GM12873 (cell line): ENCODE measurements around the gene PDGFD.

Experiments
- TF ChIP-seq, protein P1 (sequence below): IDR thresholded peaks from 2 replicates; pipeline ENCODE4 v1.5.1; 2012; ENCODE audit warnings: low read depth, mild to moderate bottlenecking, moderate library complexity, low read length, control low read depth; ENCODE audit not compliant: insufficient read depth; ENCODE audit errors: missing control alignments

The PDGFD gene

DNA sequence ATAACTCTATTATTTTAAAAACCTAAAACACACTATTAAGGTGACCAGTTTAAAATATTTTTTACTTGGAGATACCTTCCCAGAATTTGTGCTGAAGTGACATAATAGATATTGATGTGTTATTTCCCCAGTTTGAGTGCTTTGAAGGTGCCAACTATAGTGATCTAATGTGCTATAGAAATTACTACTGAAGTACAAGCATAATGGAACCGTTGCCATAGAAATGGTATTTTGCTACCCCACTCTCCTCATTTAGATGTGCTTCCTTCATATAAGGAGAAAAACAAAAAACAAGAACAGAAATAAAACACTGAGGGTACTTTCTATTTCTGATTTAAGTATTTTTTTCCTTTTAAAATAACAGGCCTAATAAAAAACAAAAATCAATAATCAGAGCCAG is 108.4 kb downstream of the PDGFD start:
- TF ChIP-seq, protein P1, sequence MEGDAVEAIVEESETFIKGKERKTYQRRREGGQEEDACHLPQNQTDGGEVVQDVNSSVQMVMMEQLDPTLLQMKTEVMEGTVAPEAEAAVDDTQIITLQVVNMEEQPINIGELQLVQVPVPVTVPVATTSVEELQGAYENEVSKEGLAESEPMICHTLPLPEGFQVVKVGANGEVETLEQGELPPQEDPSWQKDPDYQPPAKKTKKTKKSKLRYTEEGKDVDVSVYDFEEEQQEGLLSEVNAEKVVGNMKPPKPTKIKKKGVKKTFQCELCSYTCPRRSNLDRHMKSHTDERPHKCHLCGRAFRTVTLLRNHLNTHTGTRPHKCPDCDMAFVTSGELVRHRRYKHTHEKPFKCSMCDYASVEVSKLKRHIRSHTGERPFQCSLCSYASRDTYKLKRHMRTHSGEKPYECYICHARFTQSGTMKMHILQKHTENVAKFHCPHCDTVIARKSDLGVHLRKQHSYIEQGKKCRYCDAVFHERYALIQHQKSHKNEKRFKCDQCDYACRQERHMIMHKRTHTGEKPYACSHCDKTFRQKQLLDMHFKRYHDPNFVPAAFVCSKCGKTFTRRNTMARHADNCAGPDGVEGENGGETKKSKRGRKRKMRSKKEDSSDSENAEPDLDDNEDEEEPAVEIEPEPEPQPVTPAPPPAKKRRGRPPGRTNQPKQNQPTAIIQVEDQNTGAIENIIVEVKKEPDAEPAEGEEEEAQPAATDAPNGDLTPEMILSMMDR: no peak

DNA sequence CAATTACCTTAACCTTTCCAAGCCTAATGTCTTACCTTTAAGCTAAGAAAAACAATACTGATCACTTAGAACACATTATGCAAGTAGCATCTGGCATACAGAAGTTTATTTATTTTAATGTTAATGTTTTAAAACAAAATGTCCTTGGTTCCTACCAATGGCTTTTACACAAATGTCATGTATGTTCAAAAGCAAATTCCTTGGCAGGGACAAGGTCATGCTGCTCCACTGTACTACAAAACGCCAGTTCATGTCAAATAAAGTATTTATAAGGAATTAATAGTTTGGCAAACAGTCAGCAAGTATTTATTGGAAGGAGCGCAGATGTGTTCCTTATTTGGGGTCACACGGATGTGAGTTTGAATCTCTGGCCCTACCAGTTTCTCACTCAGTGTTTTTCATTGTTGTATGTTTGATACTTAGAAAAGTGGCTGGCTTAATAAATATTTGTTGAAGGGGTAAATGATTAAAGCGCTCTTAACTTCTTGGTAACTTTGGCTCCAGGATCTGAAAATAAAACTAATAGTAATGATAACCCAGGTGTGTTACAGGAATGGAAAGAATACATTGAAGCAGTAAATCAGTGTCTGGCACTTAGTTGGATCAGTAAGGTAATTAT is 108.9 kb downstream of the PDGFD start:
- TF ChIP-seq, protein P1: no peak

DNA sequence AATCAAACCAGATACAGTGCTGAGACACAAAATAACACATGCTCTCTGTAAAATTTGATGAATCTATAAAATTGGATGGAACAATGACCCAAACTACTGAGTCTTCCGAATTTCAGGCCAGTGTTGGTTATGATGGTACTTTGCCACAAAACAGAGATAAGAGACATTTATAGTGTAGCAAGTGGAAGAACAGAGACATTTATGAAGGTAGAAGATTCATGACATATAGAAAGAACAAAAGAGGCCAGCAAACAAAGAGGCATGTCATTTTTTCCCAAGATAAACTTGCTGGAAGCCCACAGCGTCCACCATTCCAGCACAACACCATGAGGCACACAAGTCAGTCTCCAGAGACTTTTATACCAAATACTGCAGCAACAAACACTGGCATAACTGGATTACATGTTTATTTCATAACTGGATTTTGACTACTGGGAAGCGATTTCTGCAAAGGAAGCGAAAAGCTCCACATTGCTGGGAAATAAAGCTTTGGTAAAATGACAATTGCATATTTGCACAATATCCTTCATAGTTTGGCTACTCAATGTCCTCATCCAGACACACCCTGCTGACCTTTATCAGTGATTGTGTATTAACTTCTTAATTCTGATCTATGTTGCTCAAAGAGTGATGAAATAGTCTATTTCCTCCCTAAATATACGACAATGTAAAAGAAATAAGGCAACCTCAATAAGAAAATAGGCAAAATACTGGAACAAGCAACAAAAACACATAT is 110.0 kb downstream of the PDGFD start:
- TF ChIP-seq, protein P1: no peak

DNA sequence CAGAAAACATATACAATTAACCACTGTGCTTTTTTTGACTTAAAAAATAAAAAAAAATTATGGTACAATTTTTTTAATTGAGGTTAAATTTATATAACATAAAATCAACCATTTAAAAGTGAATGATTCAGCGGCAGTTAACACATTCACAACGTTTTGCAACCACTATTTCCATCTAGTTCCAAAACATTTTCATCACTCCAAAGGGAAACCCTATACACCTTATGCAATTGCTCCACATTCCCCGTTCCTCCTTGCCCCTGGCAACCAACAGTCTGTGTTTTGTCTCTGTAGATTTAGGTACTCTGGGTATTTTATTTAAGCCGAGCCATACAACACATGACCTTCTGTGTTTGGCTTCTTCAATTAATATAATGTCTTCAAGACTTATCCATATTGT is 112.2 kb downstream of the PDGFD start:
- TF ChIP-seq, protein P1: no peak

DNA sequence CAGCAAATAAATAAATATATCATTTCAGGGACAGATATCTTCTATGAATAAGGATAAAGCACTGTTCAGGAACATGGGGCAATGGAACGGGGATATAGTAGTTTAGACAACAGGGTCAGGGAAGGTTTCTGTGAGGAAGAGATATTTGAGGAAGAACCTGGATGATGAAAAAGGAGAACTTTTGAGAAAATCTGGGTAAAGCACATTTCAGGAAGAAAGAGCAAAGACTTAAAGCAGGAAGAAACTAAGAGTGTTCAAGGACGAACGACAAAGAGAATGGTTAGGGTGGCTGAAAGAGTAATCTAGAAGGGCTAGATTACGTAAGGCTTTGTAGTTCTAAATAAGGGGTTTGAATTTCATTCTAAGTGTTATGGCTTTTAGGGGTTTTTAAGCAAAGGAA is 114.8 kb downstream of the PDGFD start:
- TF ChIP-seq, protein P1: no peak

DNA sequence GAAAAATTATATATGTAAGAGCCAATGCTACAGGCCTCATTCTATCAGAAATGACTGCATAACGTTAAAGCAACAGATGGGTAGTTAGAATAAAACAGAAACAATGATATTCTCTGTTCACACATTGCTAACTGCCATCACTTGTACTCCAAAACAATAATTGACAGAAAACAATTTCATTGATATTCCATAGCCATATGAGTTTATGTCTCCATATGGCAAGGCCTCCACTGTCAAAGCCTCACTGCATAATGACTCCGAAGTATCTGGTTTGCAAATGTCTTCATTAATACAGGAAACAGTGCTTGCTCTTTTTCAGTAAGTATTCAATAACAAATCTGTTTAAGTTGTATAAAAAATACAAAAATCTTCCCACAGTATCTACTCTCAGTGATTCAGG is 117.6 kb downstream of the PDGFD start:
- TF ChIP-seq, protein P1: no peak

DNA sequence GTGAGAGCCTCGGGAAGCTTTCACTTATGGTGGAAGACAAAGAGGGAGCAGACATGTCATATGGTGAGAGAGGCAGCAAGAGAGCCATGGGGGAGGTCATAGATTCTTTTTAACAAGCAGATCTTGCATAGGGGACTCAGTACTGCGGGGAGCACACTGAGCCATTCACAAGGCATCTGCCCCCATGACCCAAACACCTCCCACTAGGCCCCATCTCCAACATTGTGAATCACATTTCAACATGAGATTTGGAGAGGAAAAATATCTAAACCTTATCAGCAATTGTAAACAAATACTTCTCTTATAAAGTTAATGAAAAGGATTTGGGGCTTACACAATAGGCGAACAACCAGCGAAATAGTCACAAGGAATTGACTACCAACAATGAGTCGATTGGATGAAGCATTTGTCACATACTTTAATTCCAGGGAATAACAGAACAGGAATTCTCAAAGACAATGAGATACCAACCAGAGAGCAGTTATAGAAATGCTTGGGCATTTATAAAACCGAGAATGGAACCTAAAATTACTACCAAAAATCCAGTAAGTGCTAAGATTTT is 120.2 kb downstream of the PDGFD start:
- TF ChIP-seq, protein P1: no peak
